NCI-H2196 treated with DMSO at 0.1 percent for 48 hours (cell line): ENCODE measurements around the gene GLT1D1.

ENCODE experiments used
- DNase-seq: peaks from one replicate; lab custom pipeline; 2025; ENCODE audit not compliant: unreplicated experiment; lab: John Stamatoyannopoulos, UW

Gene GLT1D1

GRCh38 chr12:128959901-128960300 is 106.6 kb downstream of the GLT1D1 start:
- no peak for DNase-seq

DNA sequence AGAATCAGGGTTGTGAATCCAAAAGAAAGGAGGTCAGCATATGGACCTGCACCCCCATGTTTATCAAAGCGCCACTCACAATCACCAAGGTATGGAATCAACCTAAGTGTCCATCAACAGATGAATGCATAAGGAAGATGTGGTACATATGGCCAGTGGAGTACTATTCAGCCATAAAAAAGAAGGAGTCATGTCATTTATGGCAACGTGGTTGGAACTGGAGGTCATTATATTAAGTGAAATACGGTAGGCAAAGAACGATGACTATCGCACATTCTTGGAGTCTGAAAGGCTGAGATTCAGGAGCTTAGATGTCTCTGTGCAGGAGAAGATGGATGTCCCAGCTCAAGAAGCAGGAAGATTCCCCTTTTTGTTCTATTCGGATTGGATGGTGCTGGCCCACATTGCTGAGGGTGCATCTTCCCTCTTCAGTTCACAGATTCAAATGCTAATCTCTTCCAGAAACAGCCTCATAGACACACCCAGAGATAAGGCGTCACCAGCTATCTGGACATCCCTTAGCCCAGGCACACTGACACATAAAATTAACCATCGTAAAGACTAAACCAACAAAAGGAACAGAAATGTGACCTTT is 108.1 kb downstream of the GLT1D1 start:
- DNase-seq: no peak

- no peak for DNase-seq
These were observed 108.7 kb downstream of the GLT1D1 start for GRCh38 chr12:128961957-128962356.

- DNase-seq: peak; percentile 47
These were observed 113.0 kb downstream of the GLT1D1 start for GRCh38 chr12:128966203-128966810.

GRCh38 chr12:128968668-128969067 is 115.4 kb downstream of the GLT1D1 start:
- DNase-seq: no peak

- peak; percentile 95 for DNase-seq
These were observed 116.3 kb downstream of the GLT1D1 start for GRCh38 chr12:128969480-128970055.

DNA sequence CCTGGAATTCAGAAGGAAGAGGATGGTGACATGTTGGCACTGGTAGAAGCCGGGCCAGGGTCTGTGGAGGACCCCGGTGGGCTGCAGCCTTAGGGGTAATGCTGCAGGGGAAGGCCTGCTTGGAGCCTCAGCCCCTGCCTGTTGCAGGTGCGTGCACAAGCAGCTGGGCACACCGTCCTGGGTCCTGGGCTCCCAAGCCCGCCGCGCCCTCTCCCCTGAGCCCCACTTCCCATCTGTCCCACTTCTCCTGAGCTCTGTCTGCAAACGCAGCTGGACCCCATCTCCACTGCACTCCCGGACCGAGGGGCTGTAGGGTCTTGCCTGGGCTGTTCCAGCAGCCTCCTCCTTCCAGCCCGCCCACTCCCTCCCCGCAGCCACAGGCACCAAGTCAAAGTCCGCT is 116.8 kb downstream of the GLT1D1 start:
- no peak for DNase-seq

DNA sequence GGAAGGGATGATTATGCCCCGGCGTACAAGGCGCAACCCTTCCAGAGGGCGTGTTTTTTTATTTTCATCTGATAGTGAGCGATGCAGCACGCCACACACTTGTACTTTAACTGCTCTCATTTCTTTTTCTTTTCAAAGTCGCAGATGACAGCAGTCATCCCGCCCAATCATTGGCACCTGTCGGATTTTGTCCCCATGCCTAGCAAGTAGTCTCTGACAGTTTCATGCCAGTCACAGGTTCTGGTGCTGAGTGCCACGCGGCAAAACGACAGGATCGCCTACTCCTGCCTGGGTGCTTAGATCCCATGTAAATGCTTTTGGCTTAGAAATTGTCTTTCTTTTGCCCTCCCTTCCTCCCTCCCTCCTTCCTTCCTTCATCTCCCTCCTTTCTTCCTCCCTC is 117.7 kb downstream of the GLT1D1 start:
- DNase-seq: no peak

- DNase-seq: peak; percentile 61
These were observed 118.5 kb downstream of the GLT1D1 start for GRCh38 chr12:128971802-128972201.

DNA sequence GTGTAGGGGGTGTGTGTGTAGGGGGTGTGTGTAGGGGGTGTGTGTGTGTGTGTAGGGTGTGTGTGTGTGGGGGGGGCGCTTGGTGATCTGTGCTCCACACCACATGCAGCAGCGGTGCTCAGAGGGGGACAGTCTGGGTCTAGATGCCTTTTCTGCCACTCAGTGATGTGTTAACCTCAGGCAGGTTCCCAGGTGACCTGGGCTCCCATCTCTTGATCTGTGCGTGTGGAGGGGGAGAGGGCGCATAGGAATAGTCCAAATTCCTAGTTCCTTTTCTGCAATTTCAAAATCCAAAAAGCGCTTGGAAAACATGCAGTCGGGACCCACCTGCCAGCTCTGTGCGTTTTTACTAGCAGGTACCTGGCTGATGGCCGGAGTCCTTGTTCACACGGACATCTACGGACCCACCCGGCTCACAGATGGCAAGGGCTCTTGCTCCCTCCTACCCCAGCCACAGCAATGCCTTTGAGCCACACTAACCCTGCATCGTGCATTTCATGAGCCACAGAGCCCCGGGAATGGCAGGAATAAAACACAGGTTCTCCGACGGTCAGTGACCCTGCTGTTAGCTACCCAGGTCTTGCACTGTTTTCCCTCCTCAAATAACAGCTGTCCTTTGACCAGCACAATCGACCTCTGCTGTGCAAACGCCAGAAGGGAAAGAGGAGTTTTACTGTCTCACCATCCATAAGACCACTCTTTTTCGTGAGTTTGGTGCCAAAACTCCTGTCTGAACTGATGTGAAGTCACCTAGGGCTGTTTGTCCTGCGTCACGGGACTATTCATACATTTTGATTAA is 120.8 kb downstream of the GLT1D1 start:
- DNase-seq: no peak

- DNase-seq: no peak
These were observed 121.6 kb downstream of the GLT1D1 start for GRCh38 chr12:128974881-128975280.

DNA sequence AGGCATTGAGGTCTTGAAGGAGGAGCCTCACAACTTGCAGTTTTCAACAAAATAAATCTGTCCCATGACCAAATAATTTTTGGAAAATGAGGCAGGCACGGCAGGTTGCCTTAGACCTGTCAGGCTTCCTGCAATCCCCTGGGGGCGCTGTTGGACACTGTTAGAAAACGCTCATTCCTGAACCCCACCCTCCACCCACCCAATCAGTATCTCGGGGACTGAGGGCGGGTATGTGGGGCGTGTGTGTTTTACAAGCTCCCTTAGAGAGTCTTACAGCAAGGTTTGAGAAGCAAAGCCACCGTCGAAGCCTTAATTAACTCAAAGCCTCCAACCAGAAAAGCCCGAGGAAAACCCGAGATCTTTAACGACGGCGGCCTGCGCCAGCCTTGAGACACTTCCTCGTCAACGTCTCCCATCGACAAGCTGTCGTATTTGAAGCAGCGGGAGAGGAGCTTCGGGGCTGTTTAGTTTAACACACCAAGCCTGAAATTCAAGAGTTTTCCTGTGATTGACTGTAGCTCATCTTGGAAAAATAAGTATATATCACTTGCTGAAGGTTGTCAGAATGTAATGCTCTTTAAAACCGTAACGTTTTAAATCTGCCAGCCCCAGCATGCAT is 123.0 kb downstream of the GLT1D1 start:
- DNase-seq: no peak

DNA sequence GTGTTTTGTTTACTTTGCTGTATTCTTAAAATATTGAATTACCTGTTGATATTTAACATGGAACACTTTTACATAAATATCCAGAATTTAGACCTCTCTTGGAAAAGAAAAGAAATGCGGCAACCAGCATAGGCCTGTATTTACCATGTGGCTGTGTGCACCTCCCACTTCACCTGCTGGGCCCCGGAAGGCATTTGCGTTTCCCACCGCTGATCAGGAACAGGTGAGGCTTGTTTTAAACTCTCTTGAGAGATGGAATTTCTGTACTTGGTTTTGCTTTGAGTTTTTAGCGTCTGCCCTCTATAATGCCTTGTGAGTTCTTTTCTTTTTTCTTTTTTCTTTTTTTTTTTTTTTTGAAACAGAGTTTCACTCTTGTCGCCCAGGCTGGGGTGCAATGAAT is 124.2 kb downstream of the GLT1D1 start:
- no peak for DNase-seq

DNA sequence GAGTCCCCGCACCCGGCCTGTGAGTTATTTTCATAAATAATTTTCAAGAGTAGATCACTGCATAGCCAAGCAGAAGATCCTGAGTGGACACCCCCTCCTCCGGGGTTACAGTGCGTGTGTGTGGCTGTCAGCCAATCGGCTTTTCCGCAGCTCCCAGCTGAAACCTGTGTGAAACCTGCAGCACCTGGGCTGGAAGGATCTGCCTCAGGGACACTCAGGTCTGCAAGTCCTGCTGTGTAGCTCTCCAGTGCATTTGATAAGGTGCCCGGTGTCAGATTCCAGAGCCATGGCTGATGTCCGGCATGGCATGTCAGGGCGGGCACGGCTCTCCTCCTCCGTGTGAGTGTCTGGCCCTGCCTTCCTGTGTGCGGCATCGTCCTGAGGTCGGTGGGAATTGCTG is 124.8 kb downstream of the GLT1D1 start:
- peak; percentile 10 for DNase-seq

- DNase-seq: no peak
These were observed 127.3 kb downstream of the GLT1D1 start for GRCh38 chr12:128980623-128981022.

DNA sequence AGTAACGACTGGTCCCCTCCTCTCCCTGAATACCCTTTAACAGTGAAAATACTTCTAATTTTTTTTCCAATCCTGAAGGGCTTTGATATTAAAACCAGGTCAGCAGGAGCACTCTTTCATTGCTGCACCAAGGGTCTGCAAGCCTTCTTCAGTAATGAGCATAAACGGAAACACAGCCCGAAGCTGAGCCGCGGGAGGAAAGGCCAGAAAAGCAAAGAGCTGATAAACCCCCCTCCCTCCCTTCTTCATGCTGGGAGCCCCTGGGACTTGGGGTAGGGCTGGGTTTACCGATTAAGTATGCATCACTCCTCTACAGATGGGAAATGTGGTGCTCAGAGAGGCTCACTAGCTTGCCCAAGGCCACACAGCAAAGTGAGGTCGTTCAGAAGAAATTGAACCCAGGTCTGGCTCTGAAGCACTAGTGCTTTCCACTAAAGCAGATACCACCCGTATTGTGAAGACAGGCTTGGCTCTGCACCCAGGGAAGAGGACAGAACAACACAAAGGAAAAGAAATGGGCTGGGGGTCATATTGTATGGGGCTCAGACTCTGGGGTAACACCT is 128.8 kb downstream of the GLT1D1 start:
- no peak for DNase-seq

DNA sequence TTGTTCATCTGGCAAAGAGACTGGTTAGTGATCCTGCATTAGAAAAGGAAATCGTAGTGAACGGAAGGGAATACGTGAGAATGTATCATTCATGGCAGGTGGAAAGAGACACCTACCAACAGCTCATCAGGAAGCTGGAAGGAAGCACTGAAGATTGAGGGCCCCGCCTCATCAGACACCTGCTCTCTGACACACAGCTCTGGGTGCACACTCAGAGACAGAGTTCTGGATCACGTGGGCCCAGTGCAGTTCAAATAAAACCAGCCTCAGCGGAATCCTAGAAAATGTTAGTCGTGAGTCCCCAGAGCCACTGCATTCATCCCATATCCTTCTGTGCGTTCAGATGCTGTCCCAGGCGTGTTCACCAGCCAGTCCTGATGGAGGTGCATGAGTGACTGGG is 129.7 kb downstream of the GLT1D1 start:
- DNase-seq: no peak

DNA sequence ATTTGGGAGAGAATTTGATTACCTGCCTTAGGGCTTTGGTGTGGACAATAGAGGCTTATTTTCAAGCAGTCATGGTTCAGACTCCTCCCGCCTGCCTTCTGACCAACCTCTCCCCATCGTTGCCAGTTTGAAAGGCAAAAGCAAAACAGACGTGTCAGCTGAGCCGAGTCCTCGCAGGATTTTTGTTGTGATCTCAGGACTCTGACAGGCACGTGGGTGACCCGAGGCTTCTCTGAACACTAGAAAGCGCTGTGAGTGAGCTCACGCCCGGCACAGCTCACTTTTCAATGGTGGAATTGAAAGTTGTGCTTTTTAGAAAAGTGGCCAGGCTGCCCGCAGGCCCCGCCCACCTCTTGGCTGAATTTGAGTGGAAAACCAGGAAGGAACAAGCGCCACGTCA is 130.1 kb downstream of the GLT1D1 start:
- DNase-seq: no peak

GRCh38 chr12:128986957-128987356 is 133.7 kb downstream of the GLT1D1 start:
- no peak for DNase-seq

- DNase-seq: no peak
These were observed 136.0 kb downstream of the GLT1D1 start for GRCh38 chr12:128989287-128989686.

- DNase-seq: no peak
These were observed 138.4 kb downstream of the GLT1D1 start for GRCh38 chr12:128991716-128992115.
